Measurements from ENCODE around the gene SLC28A3. TPM values are rescaled to one million over a fixed set of nuclear protein-coding genes. Genes with fewer than 3 reads are reported as not detected.
A peak's percentile ranks its signal among the peaks of the same experiment; 100 is the strongest.

Gene SLC28A3
- total RNA-seq, 4 donors from 2014 or later, result under 0.01 TPM; not detected in 2

DNA sequence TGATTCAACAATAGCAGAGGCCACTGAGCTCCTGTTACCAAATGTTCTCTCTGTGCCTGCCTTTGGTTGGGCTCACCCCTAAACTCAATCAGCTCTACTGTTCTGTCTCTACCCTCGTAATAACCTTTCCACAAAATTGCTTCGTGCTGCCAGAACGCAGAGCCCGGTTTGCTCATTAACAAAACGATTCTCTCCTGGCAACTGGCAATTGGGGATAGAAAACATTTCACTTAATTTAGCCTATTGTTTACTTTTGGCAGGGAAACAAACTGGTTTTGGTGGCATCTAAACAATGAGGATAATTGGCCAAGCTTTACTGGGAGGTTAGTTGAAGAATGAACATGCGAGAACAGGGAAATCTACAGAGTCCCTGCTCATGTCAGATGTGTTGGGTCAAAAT is 56.6 kb downstream of the SLC28A3 start:
- WGBS, result 72% methylated on average over 6 of the region's 6 CpGs
- H3K4me3 ChIP-seq, result no peak overlapping the region
- no peaks in the 10 kb centered on the region for H3K4me1 ChIP-seq
- H3K27me3 ChIP-seq, result no peaks in the 10 kb centered on the region
- no peak for TF ChIP-seq EP300 (IDR thresholded peaks at IDR 0.05)
- TF ChIP-seq POLR2A (IDR thresholded peaks at IDR 0.05; ENCODE audit: low read depth), result no peak
- TF ChIP-seq, protein P1, sequence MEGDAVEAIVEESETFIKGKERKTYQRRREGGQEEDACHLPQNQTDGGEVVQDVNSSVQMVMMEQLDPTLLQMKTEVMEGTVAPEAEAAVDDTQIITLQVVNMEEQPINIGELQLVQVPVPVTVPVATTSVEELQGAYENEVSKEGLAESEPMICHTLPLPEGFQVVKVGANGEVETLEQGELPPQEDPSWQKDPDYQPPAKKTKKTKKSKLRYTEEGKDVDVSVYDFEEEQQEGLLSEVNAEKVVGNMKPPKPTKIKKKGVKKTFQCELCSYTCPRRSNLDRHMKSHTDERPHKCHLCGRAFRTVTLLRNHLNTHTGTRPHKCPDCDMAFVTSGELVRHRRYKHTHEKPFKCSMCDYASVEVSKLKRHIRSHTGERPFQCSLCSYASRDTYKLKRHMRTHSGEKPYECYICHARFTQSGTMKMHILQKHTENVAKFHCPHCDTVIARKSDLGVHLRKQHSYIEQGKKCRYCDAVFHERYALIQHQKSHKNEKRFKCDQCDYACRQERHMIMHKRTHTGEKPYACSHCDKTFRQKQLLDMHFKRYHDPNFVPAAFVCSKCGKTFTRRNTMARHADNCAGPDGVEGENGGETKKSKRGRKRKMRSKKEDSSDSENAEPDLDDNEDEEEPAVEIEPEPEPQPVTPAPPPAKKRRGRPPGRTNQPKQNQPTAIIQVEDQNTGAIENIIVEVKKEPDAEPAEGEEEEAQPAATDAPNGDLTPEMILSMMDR (IDR thresholded peaks at IDR 0.05), result no peak
- intact Hi-C loops (cut with DNase I), result no loop called here
- no peak for DNase-seq (ENCODE audit: extremely low spot score)
- no peak overlapping the region for H3K27ac ChIP-seq (replicated peaks in 1 of 4)
- no peaks in the 10 kb centered on the region for H3K36me3 ChIP-seq
- no peaks in the 10 kb centered on the region for H3K9me3 ChIP-seq

DNA sequence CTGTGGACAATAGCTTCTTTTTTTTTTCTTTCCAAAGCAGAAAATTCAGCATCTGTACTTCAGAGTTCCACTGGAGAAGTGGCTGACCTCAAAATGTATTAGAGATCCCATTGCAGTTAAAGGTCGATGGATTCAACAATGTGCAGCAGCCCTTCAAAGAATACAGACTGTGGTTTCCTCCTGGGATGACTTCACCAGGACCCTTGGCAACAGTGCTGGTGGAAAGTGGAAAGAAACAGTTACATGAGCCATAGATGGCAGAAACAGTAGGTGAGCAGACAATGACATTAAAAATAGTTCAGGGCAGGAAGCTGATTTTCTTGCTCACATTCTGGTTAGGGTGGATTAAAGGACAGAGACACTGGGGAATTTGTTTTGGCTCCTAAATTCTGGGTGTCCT is 62.4 kb downstream of the SLC28A3 start:
- TF ChIP-seq POLR2A (IDR thresholded peaks at IDR 0.05; ENCODE audit: low read depth) (no peak), POLR2AphosphoS5 (IDR thresholded peaks at IDR 0.05) (no peak), EP300 (IDR thresholded peaks at IDR 0.05) (no peak)
- TF ChIP-seq, protein P1 (IDR thresholded peaks at IDR 0.05), result no peak
- no peak overlapping the region for H3K4me3 ChIP-seq
- H3K27ac ChIP-seq (replicated peaks in 1 of 4), result no peak overlapping the region
- no peaks in the 10 kb centered on the region for H3K36me3 ChIP-seq
- no peaks in the 10 kb centered on the region for H3K4me1 ChIP-seq
- H3K27me3 ChIP-seq, result peaks cover 0 to 14% (median 0%) of the 10 kb centered on the region in 4 donors
- WGBS, result 38% methylated on average over 1 of the region's 1 CpG
- no peaks in the 10 kb centered on the region for H3K9me3 ChIP-seq
- DNase-seq (ENCODE audit: extremely low spot score), result no peak
- intact Hi-C loops (cut with DNase I), result no loop called here

DNA sequence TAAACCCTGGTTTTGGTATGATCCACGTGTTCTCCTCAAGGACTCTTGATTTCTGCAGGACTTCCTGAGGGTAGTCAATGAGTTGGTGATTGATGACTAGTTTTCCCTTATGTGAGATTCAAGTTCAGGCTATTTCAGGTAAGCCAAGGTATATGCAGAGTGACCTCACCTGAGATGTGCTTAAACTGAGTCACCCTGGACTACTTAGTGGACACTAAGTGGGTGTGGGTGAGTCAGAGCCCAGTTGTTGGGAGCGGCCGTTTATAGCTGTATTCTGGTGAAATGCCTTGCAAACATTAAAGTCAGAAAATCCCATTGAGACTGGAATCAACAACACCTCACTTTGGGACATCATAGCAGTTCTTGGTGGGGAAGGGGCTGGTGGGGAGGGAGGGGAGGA is 62.9 kb downstream of the SLC28A3 start:
- intact Hi-C loops (cut with DNase I), result no loop called here
- WGBS, result 82% methylated on average over 3 of the region's 3 CpGs
- no peaks in the 10 kb centered on the region for H3K4me1 ChIP-seq
- H3K27me3 ChIP-seq, result peaks cover 0 to 16% (median 0%) of the 10 kb centered on the region in 4 donors
- no peak overlapping the region for H3K27ac ChIP-seq (replicated peaks in 1 of 4)
- no peaks in the 10 kb centered on the region for H3K9me3 ChIP-seq
- no peak for DNase-seq (ENCODE audit: extremely low spot score)
- no peak overlapping the region for H3K4me3 ChIP-seq
- H3K36me3 ChIP-seq, result no peaks in the 10 kb centered on the region
- TF ChIP-seq, protein P1 (IDR thresholded peaks at IDR 0.05), result no peak
- TF ChIP-seq POLR2A (IDR thresholded peaks at IDR 0.05; ENCODE audit: low read depth), result no peak
- no peak for TF ChIP-seq EP300 (IDR thresholded peaks at IDR 0.05)
- no peak for TF ChIP-seq POLR2AphosphoS5 (IDR thresholded peaks at IDR 0.05)

DNA sequence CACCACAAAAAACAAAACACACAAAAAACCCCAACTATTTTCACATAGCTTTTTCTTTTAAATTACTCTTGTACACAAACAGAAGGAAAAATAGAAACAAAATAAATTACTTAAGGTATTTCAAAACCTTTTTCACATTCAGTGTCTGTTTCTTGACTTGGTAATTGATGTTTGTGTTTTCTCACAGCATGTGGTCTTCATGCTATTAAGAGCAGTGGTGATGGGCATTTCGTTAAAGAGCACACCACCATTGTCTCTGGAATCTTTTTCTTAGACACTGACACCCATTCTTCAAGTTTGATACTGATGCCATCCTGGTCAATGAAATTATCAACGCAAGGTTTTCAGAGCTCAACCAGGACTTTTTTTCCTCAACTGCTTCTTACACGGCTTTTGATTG is 63.8 kb downstream of the SLC28A3 start:
- Histone ChIP-seq H3K27ac (replicated peaks in 1 of 4) (no peak overlapping the region), H3K27me3 (peaks cover 0 to 25% (median 2%) of the 10 kb centered on the region in 4 donors), H3K36me3 (no peaks in the 10 kb centered on the region), H3K9me3 (no peaks in the 10 kb centered on the region), H3K4me3 (no peak overlapping the region), H3K4me1 (peaks cover 0 to 2% (median under 1%) of the 10 kb centered on the region in 4 donors)
- TF ChIP-seq POLR2AphosphoS5 (IDR thresholded peaks at IDR 0.05) (no peak), EP300 (IDR thresholded peaks at IDR 0.05) (no peak), POLR2A (IDR thresholded peaks at IDR 0.05; ENCODE audit: low read depth) (no peak)
- TF ChIP-seq, protein P1 (IDR thresholded peaks at IDR 0.05), result no peak
- intact Hi-C loops (cut with DNase I), result no loop called here
- DNase-seq (ENCODE audit: extremely low spot score), result no peak
- 73% methylated on average over 3 of the region's 3 CpGs for WGBS

DNA sequence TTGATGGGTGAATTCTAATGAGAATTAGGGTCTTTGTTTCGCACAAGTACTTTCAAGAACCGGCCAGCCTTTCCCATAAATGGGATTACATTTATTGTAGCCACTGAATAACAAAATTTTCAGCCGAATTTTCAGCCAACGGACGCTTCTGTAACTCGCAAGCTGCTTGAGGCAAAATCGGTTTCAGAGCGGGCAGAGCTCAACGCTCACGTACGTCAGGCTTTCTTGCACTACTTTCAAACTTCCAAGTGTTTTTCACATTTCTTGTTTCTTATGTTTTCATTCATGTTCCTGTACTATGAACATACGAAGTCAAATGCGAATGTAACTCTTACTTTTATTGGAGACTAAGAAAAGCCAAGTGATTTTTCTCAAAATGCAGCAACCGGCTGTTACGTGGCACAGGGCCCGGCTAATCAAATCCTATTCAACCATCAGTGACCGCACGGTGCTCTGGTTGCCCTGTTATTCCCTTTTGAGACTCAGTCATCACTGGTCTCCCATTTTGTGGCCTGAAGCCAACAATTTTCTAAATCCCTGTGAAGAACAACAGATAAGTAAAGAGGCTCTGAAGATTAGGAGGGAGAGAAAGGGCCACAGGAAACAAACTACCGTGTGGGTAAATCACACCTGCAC is 68.5 kb downstream of the SLC28A3 start:
- Histone ChIP-seq H3K4me1 (peaks cover 0 to 14% (median 8%) of the 10 kb centered on the region in 4 donors), H3K36me3 (no peaks in the 10 kb centered on the region), H3K27me3 (peaks cover 0 to 31% (median 3%) of the 10 kb centered on the region in 4 donors), H3K4me3 (peak overlapping the region; percentile 19 to 45 (median 37)), H3K27ac (replicated peaks in 1 of 4) (peak overlapping the region in 1 of 4 donors; percentile 19), H3K9me3 (no peaks in the 10 kb centered on the region)
- TF ChIP-seq, protein P1 (IDR thresholded peaks at IDR 0.05), result no peak
- TF ChIP-seq EP300 (IDR thresholded peaks at IDR 0.05) (no peak), POLR2A (IDR thresholded peaks at IDR 0.05; ENCODE audit: low read depth) (no peak), POLR2AphosphoS5 (IDR thresholded peaks at IDR 0.05) (no peak)
- no peak for DNase-seq (ENCODE audit: extremely low spot score)
- intact Hi-C loops (cut with DNase I), result no loop called here
- 68% methylated on average over 19 of the region's 19 CpGs for WGBS
